Neural crest cell (in vitro differentiated cells): ENCODE results near the gene PGLYRP2. TPM values are rescaled to one million over a fixed set of nuclear protein-coding genes. Genes with fewer than 3 reads are reported as not detected.
"Not testable (repeated sequence)": the region's sequence is repeated elsewhere in the genome, so short reads cannot be mapped to it uniquely, and the experiment has no call there.

ENCODE experiments used
- DNase-seq: peaks from one replicate; pipeline ENCODE4 v3.0.0; 2021; ENCODE audit warnings: low read depth, mixed read lengths, low spot score
- H3K27ac Mint-ChIP-seq: one replicate; pipeline ENCODE4 v1.8.0; 2021; ENCODE audit warnings: mild to moderate bottlenecking, mixed read lengths; ENCODE audit not compliant: unreplicated experiment
- H3K27me3 Mint-ChIP-seq: 2 replicates; pipeline ENCODE4 v1.8.0; 2021; ENCODE audit warnings: low read depth, mild to moderate bottlenecking, mixed read lengths
- H3K36me3 Mint-ChIP-seq: 2 replicates; pipeline ENCODE4 v1.8.0; 2021; ENCODE audit warnings: low read depth, mild to moderate bottlenecking, mixed read lengths
- H3K4me1 Mint-ChIP-seq: 2 replicates; pipeline ENCODE4 v1.8.0; 2021; ENCODE audit warnings: mixed read lengths
- H3K4me3 Mint-ChIP-seq: one replicate; pipeline ENCODE4 v1.8.0; 2021; ENCODE audit warnings: mild to moderate bottlenecking, mixed read lengths
- H3K9me3 Mint-ChIP-seq: 2 replicates; pipeline ENCODE4 v1.8.0; 2021; ENCODE audit warnings: mixed read lengths
- total RNA-seq: library from RNA; stranded (reverse); gene quantifications from 2 replicates; pipeline ENCODE4 v1.2.1, GENCODE V29; 2021
- TF ChIP-seq, protein P1 (sequence below): fragments of 200-600 bp; sonication (generic); conservative IDR thresholded peaks from 2 replicates; pipeline ENCODE4 v1.5.0; 2021; ENCODE audit warnings: antibody characterized with exemption, mild to moderate bottlenecking

Gene PGLYRP2
- total RNA-seq, 1 donor from 2014 or later: not detected

- H3K27ac Mint-ChIP-seq: no peak overlapping the region
- DNase-seq: no peak
- TF ChIP-seq, protein P1, sequence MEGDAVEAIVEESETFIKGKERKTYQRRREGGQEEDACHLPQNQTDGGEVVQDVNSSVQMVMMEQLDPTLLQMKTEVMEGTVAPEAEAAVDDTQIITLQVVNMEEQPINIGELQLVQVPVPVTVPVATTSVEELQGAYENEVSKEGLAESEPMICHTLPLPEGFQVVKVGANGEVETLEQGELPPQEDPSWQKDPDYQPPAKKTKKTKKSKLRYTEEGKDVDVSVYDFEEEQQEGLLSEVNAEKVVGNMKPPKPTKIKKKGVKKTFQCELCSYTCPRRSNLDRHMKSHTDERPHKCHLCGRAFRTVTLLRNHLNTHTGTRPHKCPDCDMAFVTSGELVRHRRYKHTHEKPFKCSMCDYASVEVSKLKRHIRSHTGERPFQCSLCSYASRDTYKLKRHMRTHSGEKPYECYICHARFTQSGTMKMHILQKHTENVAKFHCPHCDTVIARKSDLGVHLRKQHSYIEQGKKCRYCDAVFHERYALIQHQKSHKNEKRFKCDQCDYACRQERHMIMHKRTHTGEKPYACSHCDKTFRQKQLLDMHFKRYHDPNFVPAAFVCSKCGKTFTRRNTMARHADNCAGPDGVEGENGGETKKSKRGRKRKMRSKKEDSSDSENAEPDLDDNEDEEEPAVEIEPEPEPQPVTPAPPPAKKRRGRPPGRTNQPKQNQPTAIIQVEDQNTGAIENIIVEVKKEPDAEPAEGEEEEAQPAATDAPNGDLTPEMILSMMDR: no peak
- no peak overlapping the region for H3K4me3 Mint-ChIP-seq
- peaks cover 4% of the 10 kb centered on the region for H3K36me3 Mint-ChIP-seq
- H3K9me3 Mint-ChIP-seq: peaks cover 3% of the 10 kb centered on the region
- H3K27me3 Mint-ChIP-seq: peaks cover 11% of the 10 kb centered on the region
- H3K4me1 Mint-ChIP-seq: no peaks in the 10 kb centered on the region
These were observed 40.2 kb upstream of the PGLYRP2 start for GRCh38 chr19:15519433-15519976.

GRCh38 chr19:15517778-15518177, 38.5 kb upstream of the PGLYRP2 start:
- no peak overlapping the region for H3K4me3 Mint-ChIP-seq
- TF ChIP-seq, protein P1: no peak
- H3K4me1 Mint-ChIP-seq: no peaks in the 10 kb centered on the region
- peaks cover 3% of the 10 kb centered on the region for H3K9me3 Mint-ChIP-seq
- no peak for DNase-seq
- H3K36me3 Mint-ChIP-seq: peaks cover 4% of the 10 kb centered on the region
- no peak overlapping the region for H3K27ac Mint-ChIP-seq
- H3K27me3 Mint-ChIP-seq: peaks cover 13% of the 10 kb centered on the region

GRCh38 chr19:15516363-15516762, 37.1 kb upstream of the PGLYRP2 start:
- Mint-ChIP-seq H3K4me3 (no peak overlapping the region), H3K4me1 (no peaks in the 10 kb centered on the region), H3K9me3 (peaks cover 3% of the 10 kb centered on the region), H3K27me3 (peaks cover 13% of the 10 kb centered on the region), H3K36me3 (peaks cover 4% of the 10 kb centered on the region), H3K27ac (no peak overlapping the region)
- DNase-seq: no peak
- TF ChIP-seq, protein P1: no peak

- H3K9me3 Mint-ChIP-seq: not testable (repeated sequence)
These were observed 35.9 kb upstream of the PGLYRP2 start for GRCh38 chr19:15515227-15515625.

GRCh38 chr19:15511671-15512424, 32.5 kb upstream of the PGLYRP2 start:
- H3K27ac Mint-ChIP-seq: no peak overlapping the region
- no peak overlapping the region for H3K4me3 Mint-ChIP-seq
- H3K4me1 Mint-ChIP-seq: no peaks in the 10 kb centered on the region
- no peaks in the 10 kb centered on the region for H3K36me3 Mint-ChIP-seq
- TF ChIP-seq, protein P1: no peak
- no peak for DNase-seq
- H3K27me3 Mint-ChIP-seq: peaks cover 9% of the 10 kb centered on the region
- peaks cover 3% of the 10 kb centered on the region for H3K9me3 Mint-ChIP-seq

More at GRCh38 chr19:15515227-15515625, 35.9 kb upstream of the PGLYRP2 start:
- H3K4me1 Mint-ChIP-seq, H3K4me3 Mint-ChIP-seq, H3K27ac Mint-ChIP-seq, H3K36me3 Mint-ChIP-seq, DNase-seq: not testable (repeated sequence)
- peaks cover 13% of the 10 kb centered on the region for H3K27me3 Mint-ChIP-seq

DNA sequence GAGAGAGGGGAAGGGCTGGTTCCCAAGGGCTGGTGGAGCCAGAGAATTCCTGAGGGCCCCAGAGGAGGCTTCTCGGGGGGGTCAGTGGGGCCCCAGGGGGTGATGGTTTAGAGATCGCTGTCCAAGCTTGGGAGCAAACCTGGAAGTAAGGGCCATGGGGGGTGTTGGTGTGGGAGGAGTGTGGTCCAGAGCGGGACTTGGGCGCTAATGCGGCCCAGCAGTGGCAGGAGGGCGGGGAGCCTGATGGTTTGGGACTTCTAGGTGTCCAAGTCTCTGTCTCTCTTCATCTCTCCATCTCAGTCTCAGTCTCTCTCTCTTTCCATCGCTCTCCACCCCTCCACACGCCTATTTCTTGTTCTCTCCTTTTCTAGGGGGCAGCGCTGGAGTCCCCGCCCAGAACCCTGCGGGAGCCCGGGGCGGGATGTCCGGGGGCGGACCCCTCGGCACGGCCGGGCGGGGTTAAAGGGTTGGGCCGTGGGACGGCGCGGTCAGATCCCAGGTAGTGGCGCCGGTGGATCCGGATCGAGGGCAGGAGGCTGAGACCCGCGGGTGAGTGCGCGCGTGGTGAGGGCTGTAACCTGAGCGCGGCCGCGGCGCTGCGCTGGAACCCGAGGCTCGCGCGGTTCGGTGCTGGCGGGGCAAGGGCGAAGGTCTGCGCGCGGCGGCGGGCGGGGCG, 28.9 kb upstream of the PGLYRP2 start, which contains the start of gene CYP4F22:
Gene CYP4F22, plus strand, starts transcription at position 491 of the 676 bp plus-strand sequence. CDS start 16,812 bp downstream, outside the sequence.
- no peaks in the 10 kb centered on the region for H3K36me3 Mint-ChIP-seq
- no peak for DNase-seq
- no peak within 1 kb of the TSS for H3K4me3 Mint-ChIP-seq
- H3K27ac Mint-ChIP-seq: no peak within 1 kb of the TSS
- TF ChIP-seq, protein P1: no peak
- peaks cover 4% of the 10 kb centered on the region for H3K27me3 Mint-ChIP-seq
- no peaks in the 10 kb centered on the region for H3K4me1 Mint-ChIP-seq
- H3K9me3 Mint-ChIP-seq: peaks cover 3% of the 10 kb centered on the region
